ENCODE data around the gene C9orf152. TPM values are rescaled to one million over a fixed set of nuclear protein-coding genes. Genes with fewer than 3 reads are reported as not detected.

Gene C9orf152
- total and polyA plus RNA-seq, 2 experiments from 2014 or later: not detected

DNA sequence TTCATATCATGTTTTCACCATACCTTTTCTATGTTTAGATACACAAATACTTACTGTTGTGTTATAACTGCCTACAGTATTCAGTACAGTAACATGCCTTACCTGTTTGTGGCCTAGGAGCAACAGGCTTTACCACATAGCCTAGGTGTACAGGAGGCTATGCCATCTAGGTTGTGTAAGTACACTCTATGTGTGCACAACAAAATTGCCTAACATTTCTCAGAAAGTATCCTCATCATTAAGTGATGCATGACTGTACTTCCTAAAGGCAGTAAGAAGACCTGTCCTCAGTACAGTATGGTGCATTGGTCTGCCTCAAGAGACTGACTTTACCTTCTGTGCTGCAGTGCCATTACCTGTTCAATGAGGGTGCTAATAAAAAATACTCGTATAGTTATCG is 40.4 kb upstream of the C9orf152 start:
- Histone ChIP-seq H3K4me3 (no peak overlapping the region), H3K27ac (no peak overlapping the region), H3K27me3 (no peaks in the 10 kb centered on the region), H3K4me1 (ENCODE audit: low read depth) (no peaks in the 10 kb centered on the region), H3K9me3 (ENCODE audit: low read depth) (no peaks in the 10 kb centered on the region), H3K36me3 (peaks cover 11% of the 10 kb centered on the region)
- TF ChIP-seq, protein P1, sequence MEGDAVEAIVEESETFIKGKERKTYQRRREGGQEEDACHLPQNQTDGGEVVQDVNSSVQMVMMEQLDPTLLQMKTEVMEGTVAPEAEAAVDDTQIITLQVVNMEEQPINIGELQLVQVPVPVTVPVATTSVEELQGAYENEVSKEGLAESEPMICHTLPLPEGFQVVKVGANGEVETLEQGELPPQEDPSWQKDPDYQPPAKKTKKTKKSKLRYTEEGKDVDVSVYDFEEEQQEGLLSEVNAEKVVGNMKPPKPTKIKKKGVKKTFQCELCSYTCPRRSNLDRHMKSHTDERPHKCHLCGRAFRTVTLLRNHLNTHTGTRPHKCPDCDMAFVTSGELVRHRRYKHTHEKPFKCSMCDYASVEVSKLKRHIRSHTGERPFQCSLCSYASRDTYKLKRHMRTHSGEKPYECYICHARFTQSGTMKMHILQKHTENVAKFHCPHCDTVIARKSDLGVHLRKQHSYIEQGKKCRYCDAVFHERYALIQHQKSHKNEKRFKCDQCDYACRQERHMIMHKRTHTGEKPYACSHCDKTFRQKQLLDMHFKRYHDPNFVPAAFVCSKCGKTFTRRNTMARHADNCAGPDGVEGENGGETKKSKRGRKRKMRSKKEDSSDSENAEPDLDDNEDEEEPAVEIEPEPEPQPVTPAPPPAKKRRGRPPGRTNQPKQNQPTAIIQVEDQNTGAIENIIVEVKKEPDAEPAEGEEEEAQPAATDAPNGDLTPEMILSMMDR (IDR thresholded peaks at IDR 0.05; ENCODE audit: low read depth, low read length): no peak
- DNase-seq (ENCODE audit: low read depth in 1 of 2, low spot score in 1 of 2): no peak

DNA sequence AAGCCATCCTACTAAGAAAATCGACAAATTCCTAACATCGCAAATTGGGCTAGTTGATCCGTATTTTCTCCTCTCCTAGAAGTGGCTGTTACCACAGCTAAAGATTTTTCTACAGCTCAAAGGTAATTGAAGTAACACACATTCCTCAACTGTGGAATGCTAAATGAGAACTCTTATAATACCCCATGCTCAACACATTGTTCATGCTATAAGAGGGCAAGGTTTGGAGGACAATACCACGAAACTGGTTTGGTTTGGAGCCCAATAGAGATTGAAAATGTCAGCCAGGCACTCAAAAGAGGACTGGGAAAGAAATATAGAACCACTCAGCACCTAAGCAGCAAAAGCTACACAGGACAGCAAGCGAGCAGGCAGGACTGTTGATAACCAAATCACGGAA is 38.3 kb upstream of the C9orf152 start:
- Histone ChIP-seq H3K9me3 (ENCODE audit: low read depth) (no peaks in the 10 kb centered on the region), H3K27ac (peak overlapping the region; percentile 32), H3K4me1 (ENCODE audit: low read depth) (no peaks in the 10 kb centered on the region), H3K4me3 (no peak overlapping the region), H3K36me3 (peaks cover 11% of the 10 kb centered on the region), H3K27me3 (no peaks in the 10 kb centered on the region)
- peak in 1 of 2 donors; percentile 6 for DNase-seq (ENCODE audit: low read depth in 1 of 2, low spot score in 1 of 2)
- TF ChIP-seq, protein P1 (IDR thresholded peaks at IDR 0.05; ENCODE audit: low read depth, low read length): no peak

DNA sequence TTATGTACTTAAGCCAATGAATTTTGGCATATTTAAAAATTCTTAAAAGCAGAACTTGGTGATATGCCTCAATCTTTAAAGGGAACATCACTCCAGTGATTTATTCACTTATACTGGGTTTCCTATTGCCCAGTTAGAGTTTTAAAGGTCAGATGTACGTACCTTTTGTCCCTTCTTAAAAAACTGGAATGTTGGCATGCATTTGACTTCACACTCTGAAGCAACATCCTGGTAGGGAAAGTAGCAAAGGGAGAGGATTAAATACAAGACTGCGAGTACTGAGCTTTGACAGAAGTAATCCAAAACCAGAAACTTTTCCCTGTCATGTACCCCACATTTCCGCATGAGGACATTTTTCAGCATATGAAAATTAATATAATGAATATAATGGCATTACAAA is 36.7 kb upstream of the C9orf152 start:
- no peaks in the 10 kb centered on the region for H3K4me1 ChIP-seq (ENCODE audit: low read depth)
- peaks cover 2% of the 10 kb centered on the region for H3K36me3 ChIP-seq
- no peaks in the 10 kb centered on the region for H3K27me3 ChIP-seq
- H3K4me3 ChIP-seq: no peak overlapping the region
- DNase-seq (ENCODE audit: low read depth in 1 of 2, low spot score in 1 of 2): no peak
- no peak overlapping the region for H3K27ac ChIP-seq
- TF ChIP-seq, protein P1 (IDR thresholded peaks at IDR 0.05; ENCODE audit: low read depth, low read length): no peak
- no peaks in the 10 kb centered on the region for H3K9me3 ChIP-seq (ENCODE audit: low read depth)

DNA sequence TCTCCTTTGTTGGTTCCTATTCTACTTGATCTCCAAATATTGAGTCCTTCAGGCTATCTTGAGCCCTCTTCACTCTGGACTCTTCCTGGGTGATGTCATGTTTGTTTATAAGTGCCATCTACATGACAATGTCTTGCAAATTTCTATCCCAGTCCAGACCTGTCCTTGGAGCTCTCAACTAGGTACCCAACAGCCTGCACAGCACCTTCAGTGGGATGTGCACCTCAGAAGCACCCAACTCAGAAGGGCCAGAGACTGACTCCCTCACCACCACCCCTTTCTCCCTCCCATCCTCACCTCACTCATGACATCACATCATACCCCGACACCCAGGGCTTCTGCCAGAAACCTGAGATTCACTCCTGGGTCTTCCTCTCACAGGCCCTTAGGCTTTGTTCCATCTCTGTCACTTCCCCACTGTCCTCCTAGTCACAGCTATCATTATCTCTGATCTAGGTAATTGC is 33.9 kb upstream of the C9orf152 start:
- H3K4me1 ChIP-seq (ENCODE audit: low read depth): no peaks in the 10 kb centered on the region
- H3K27me3 ChIP-seq: no peaks in the 10 kb centered on the region
- H3K9me3 ChIP-seq (ENCODE audit: low read depth): no peaks in the 10 kb centered on the region
- TF ChIP-seq, protein P1 (IDR thresholded peaks at IDR 0.05; ENCODE audit: low read depth, low read length): no peak
- no peak overlapping the region for H3K4me3 ChIP-seq
- DNase-seq (ENCODE audit: low read depth in 1 of 2, low spot score in 1 of 2): no peak
- no peak overlapping the region for H3K27ac ChIP-seq
- peaks cover 2% of the 10 kb centered on the region for H3K36me3 ChIP-seq

DNA sequence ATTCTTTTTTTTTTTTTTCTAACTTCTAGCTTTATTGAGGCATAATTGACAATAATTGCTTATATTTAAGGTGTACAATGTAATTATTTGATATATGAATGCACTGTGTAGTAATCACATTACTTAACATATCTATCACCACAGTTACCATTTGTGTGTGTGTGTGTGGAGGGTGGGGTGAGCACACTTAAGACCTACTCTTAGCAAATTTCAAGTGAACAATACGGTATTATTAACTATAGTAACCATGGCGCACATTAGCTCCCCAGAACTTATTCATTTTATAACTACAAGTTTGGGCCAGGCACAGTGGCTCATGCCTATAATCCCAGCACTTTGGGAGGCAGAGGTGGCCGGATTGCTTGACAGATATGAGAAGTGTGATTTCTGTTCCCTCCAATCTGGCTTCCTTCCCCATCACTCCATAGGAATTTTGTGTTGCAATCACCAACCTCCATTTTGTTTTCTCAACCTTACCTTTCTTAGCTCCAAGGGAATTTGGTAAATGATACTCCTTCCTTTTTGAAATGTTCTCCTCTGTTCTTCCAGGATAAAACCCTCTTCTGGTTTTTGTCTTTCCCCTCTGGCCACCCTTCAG is 33.4 kb upstream of the C9orf152 start:
- no peaks in the 10 kb centered on the region for H3K4me1 ChIP-seq (ENCODE audit: low read depth)
- H3K4me3 ChIP-seq: no peak overlapping the region
- H3K36me3 ChIP-seq: peaks cover 2% of the 10 kb centered on the region
- H3K27me3 ChIP-seq: no peaks in the 10 kb centered on the region
- DNase-seq (ENCODE audit: low read depth in 1 of 2, low spot score in 1 of 2): peak in 1 of 2 donors; percentile 45
- H3K9me3 ChIP-seq (ENCODE audit: low read depth): no peaks in the 10 kb centered on the region
- H3K27ac ChIP-seq: no peak overlapping the region
- TF ChIP-seq, protein P1 (IDR thresholded peaks at IDR 0.05; ENCODE audit: low read depth, low read length): no peak

Measured in cardiac muscle cell (in vitro differentiated cells and primary cell).